K562 (cell line): ENCODE measurements around the gene APBB2. TPM values are rescaled to one million over a fixed set of nuclear protein-coding genes. Genes with fewer than 3 reads are reported as not detected.

Source experiments
- ATAC-seq: fragments of 200-7000 bp; cut with Tn5 transposase; 3 replicates; pipeline ENCODE4 v1.9.1; 2020; ENCODE audit warnings: moderate library complexity
- BruUV-seq: library from RNA; stranded (reverse); fragments of 400-500 nt; replicated peaks from 2 replicates; lab custom pipeline; 2021; lab: Mats Ljungman, UMichigan
- CTCF ChIA-PET: fragments of 300-600 bp; formaldehyde crosslinking; extraction: SDS; loops from one replicate; lab custom pipeline; 2021; ENCODE audit warnings: low intra/inter-chr PET ratio; lab: Yijun Ruan, JAX
- POLR2A ChIA-PET: fragments of 300-600, 350-650 bp; sonication (Branson Sonifier 250); formaldehyde crosslinking; extraction: SDS; loops from one replicate; lab custom pipeline; 2021; ENCODE audit warnings: antibody characterized with exemption, inconsistent platforms; lab: Yijun Ruan, JAX
- DNase-seq, 4 experiments: peaks; one replicate each; pipeline versions ENCODE4 v3.0.0 to v3.0.0-alpha.2; 2011 to 2018; ENCODE audit warnings: low spot score in 3 of 4, mixed read lengths in 3 of 4; ENCODE audit errors: extremely low read depth in 1 of 4
- FAIRE-seq: peaks from 2 replicates; lab custom pipeline; 2011; peaks lifted over from hg19 to GRCh38; lab: Jason Lieb, UNC
- H2AFZ ChIP-seq: 2 replicates; pipeline ENCODE4 v1.6.0; 2011; ENCODE audit warnings: low read depth, low read length, control low read depth, inconsistent platforms
- H3K27ac ChIP-seq: fragments of 200-600 bp; 3 replicates; pipeline ENCODE4 v1.8.0; 2011; ENCODE audit warnings: low read depth, mild to moderate bottlenecking, control low read depth, inconsistent platforms, low read length, moderate library complexity, mixed read lengths; ENCODE audit errors: extremely low read depth
- H3K27me3 ChIP-seq, 2 experiments: fragments of 300-600 bp in 1 of 2; 2 replicates in 1 of 2; 3 replicates in 1 of 2; pipeline versions ENCODE4 v1.6.0 to v1.8.0; 2011; ENCODE audit warnings: inconsistent platforms in 2 of 2, low read length in 2 of 2, mild to moderate bottlenecking in 1 of 2, mixed read lengths in 1 of 2, moderate library complexity in 1 of 2; ENCODE audit not compliant: control insufficient read depth in 2 of 2, insufficient read depth in 2 of 2
- H3K36me3 ChIP-seq: fragments of 300-600 bp; 3 replicates; pipeline ENCODE4 v1.8.0; 2011; ENCODE audit warnings: mild to moderate bottlenecking, low read length, inconsistent platforms; ENCODE audit not compliant: control insufficient read depth, insufficient read depth
- H3K4me1 ChIP-seq, 2 experiments: fragments of 200-600 bp in 1 of 2; replicated peaks in 1 of 2; 2 replicates in 1 of 2; 3 replicates in 1 of 2; pipeline versions ENCODE4 v1.5.1 to v1.8.0; 2011; ENCODE audit warnings: inconsistent platforms in 2 of 2, low read length in 2 of 2, mild to moderate bottlenecking in 1 of 2, mixed read lengths in 1 of 2, moderate library complexity in 1 of 2; ENCODE audit not compliant: control insufficient read depth in 2 of 2, insufficient read depth in 2 of 2
- H3K4me2 ChIP-seq: 2 replicates; pipeline ENCODE4 v1.6.1; 2011; ENCODE audit warnings: low read length, control low read depth, inconsistent platforms, mixed read lengths; ENCODE audit not compliant: insufficient read depth
- H3K4me3 ChIP-seq: fragments of 200-600 bp; sonication (generic), shearing (Covaris generic); 2 replicates; pipeline ENCODE4 v1.5.1; 2016; ENCODE audit warnings: control low read depth, inconsistent platforms
- H3K79me2 ChIP-seq: fragments of 200-600 bp; 3 replicates; pipeline ENCODE4 v1.8.0; 2011; ENCODE audit warnings: low read length, inconsistent platforms; ENCODE audit not compliant: control insufficient read depth, insufficient read depth
- H3K9ac ChIP-seq, 2 experiments: 2 replicates each; pipeline versions ENCODE4 v1.6.0 to v1.6.1; 2011; ENCODE audit warnings: low read depth in 2 of 2, low read length in 2 of 2, control low read depth in 1 of 2, inconsistent platforms in 1 of 2, mild to moderate bottlenecking in 1 of 2, mixed read lengths in 1 of 2; ENCODE audit not compliant: insufficient read depth in 1 of 2
- H3K9me1 ChIP-seq: one replicate; pipeline ENCODE4 v1.6.0; 2011; ENCODE audit warnings: inconsistent platforms, mild to moderate bottlenecking, low read length, moderate library complexity; ENCODE audit not compliant: control insufficient read depth, insufficient read depth
- H3K9me3 ChIP-seq: replicated peaks from 2 replicates; pipeline ENCODE4 v1.5.1; 2011; ENCODE audit warnings: low read depth, low read length, inconsistent platforms; ENCODE audit not compliant: control insufficient read depth, insufficient read depth
- H4K20me1 ChIP-seq: replicated peaks from 2 replicates; pipeline ENCODE4 v1.6.1; 2011; ENCODE audit warnings: low read length, inconsistent platforms, mixed read lengths; ENCODE audit not compliant: control insufficient read depth, insufficient read depth
- BRF2 ChIP-seq: IDR thresholded peaks from 3 replicates; pipeline ENCODE4 v1.6.1; 2011; ENCODE audit warnings: borderline replicate concordance, mild to moderate bottlenecking; ENCODE audit not compliant: insufficient read length, insufficient read depth
- CCAR2 ChIP-seq: fragments of 200-400 bp; formaldehyde crosslinking; IDR thresholded peaks from 2 replicates; pipeline ENCODE4 v1.6.1; 2017; ENCODE audit warnings: mild to moderate bottlenecking, low read depth, low read length
- EWSR1 ChIP-seq: fragments of 450-650 bp; IDR thresholded peaks from 2 replicates; pipeline ENCODE4 v1.6.1; 2018; ENCODE audit warnings: borderline replicate concordance, mild to moderate bottlenecking, low read depth, moderate library complexity; ENCODE audit not compliant: partially characterized antibody
- FOS ChIP-seq: IDR thresholded peaks from 3 replicates; pipeline ENCODE4 v1.6.1; 2011; ENCODE audit not compliant: insufficient read length; ENCODE audit errors: extremely low read depth
- FOXP4 ChIP-seq: sonication (generic); formaldehyde crosslinking; IDR thresholded peaks from 2 replicates; pipeline ENCODE4 v1.8.0; 2022; ENCODE audit warnings: mild to moderate bottlenecking, missing genetic modification reagents, borderline replicate concordance
- ILK ChIP-seq: fragments of 450-650 bp; IDR thresholded peaks from 2 replicates; pipeline ENCODE4 v1.6.1; 2016; ENCODE audit warnings: missing genetic modification characterization, low read depth, mild to moderate bottlenecking, missing compliant biosample characterization, moderate library complexity, borderline replicate concordance
- MITF ChIP-seq: IDR thresholded peaks from 2 replicates; pipeline ENCODE4 v1.6.1; 2014; ENCODE audit warnings: antibody characterized with exemption
- PRDM10 ChIP-seq: fragments of 450-650 bp; IDR thresholded peaks from 2 replicates; pipeline ENCODE4 v1.6.1; 2018; ENCODE audit not compliant: partially characterized antibody
- ZNF121 ChIP-seq: sonication (generic); formaldehyde crosslinking; conservative IDR thresholded peaks from 2 replicates; pipeline ENCODE4 v1.8.0; 2022; ENCODE audit warnings: missing genetic modification reagents
- ZNF445 ChIP-seq: fragments of 250-450 bp; sonication (Bioruptor Pico); IDR thresholded peaks from 2 replicates; pipeline ENCODE4 v1.4.0; 2020; ENCODE audit warnings: low read depth, mild to moderate bottlenecking, moderate library complexity
- WGBS: fragments of 100-300 bp; shearing (Covaris generic); methylation state at CpG from one replicate; pipeline ENCODE4 v1.1.6; 2016; ENCODE audit warnings: low coverage, mixed read lengths; ENCODE audit not compliant: insufficient coverage; ENCODE audit errors: missing lambda C conversion rate; 5-methylcytosine and 5-hydroxymethylcytosine counted together
- in situ Hi-C: fragments of 300-500 bp; cut with MboI; formaldehyde crosslinking; loops from 4 replicates; pipeline ENCODE4 v1.15.0; 2018; ENCODE audit warnings: inconsistent platforms, mixed read lengths
- intact Hi-C: fragments of 100-400 bp; cut with micrococcal nuclease; formaldehyde crosslinking; loops from 2 replicates; pipeline ENCODE4 v1.14.2; 2022
- polyA plus RNA-seq, 8 experiments: library from polyadenylated mRNA; depleted of rRNA in 4 of 8; stranded (reverse) in 5 of 8; unstranded in 3 of 8; fragments of >200 nt; fragmentation: Nextera tagmentation in 2 of 8; fragmentation: Illumina TruSeq in 1 of 8; extraction: Ambion mirVana in 2 of 8; extraction: Trizol in 1 of 8; gene quantifications; 2 replicates each; pipeline versions ENCODE4 v1.2.1 to v1.2.3, GENCODE V29; 2011 to 2014; ENCODE audit warnings: inconsistent platforms in 1 of 8, missing spikeins in 1 of 8
- total RNA-seq, 7 experiments: library from RNA; depleted of rRNA in 6 of 7; stranded (reverse); fragments of >200 nt in 6 of 7; fragmentation: Illumina TruSeq in 2 of 7; extraction: Trizol in 2 of 7; gene quantifications; 2 replicates each; pipeline versions ENCODE4 v1.2.1 to v1.2.3, GENCODE V29; 2011 to 2021; ENCODE audit warnings: low replicate concordance in 1 of 7

APBB2 gene
- total and polyA plus RNA-seq, 9 of the 15 experiments (the other 6 are each of a cell fraction or from before 2014, with no cell fraction given) = 0.08 to 2.1 (median 1.4) TPM

- intact Hi-C loops = no loop called here
- H3K27me3 ChIP-seq = peaks cover 0 to 4% of the 10 kb centered on the region in 2 experiments; a peak in 1 of 5 replicates
- H3K4me1 ChIP-seq = no peaks in the 10 kb centered on the region
- H3K4me2 ChIP-seq = no peak overlapping the region
- no peak for FAIRE-seq
- H4K20me1 ChIP-seq = no peaks in the 10 kb centered on the region
- ChIA-PET CTCF (no interaction called here), POLR2A (no interaction called here)
- no peak overlapping the region for H2AFZ ChIP-seq
- H3K27ac ChIP-seq = no peak overlapping the region
- H3K9me3 ChIP-seq = no peaks in the 10 kb centered on the region
- no peaks in the 10 kb centered on the region for H3K79me2 ChIP-seq
- TF ChIP-seq EWSR1 = no peak
- no peak for TF ChIP-seq CCAR2
- no peak for TF ChIP-seq PRDM10
- TF ChIP-seq ILK = no peak
- TF ChIP-seq MITF = no peak
- no peak for TF ChIP-seq ZNF121 (CRISPR knock-in tag)
- no peak for TF ChIP-seq FOS
- no peak for TF ChIP-seq FOXP4
- TF ChIP-seq BRF2 = no peak
- no peak for TF ChIP-seq ZNF445
- no peaks in the 10 kb centered on the region for H3K36me3 ChIP-seq
- H3K9ac ChIP-seq = no peak overlapping the region
- no peak for ATAC-seq
- no peak overlapping the region for H3K4me3 ChIP-seq
- no peaks in the 10 kb centered on the region for H3K9me1 ChIP-seq
- WGBS = 0% methylated on average over 1 of the region's 1 CpG
- no TSS peak for BruUV-seq
- no peak for DNase-seq
- in situ Hi-C loops = no loop called here
Observed at GRCh38 chr4:40789031-40789430, 425.3 kb downstream of the APBB2 start.
